RWPE1 (cell line): ENCODE measurements around the gene AP5B1.
A peak's percentile ranks its signal among the peaks of the same experiment; 100 is the strongest.

ENCODE experiments used
- CTCF ChIA-PET: fragments of 350-600 bp; sonication (Branson Sonifier 250); formaldehyde crosslinking; extraction: SDS; loops from one replicate; lab custom pipeline; 2021; lab: Yijun Ruan, JAX
- POLR2A ChIA-PET: fragments of 400-600 bp; formaldehyde crosslinking; extraction: SDS; loops from one replicate; lab custom pipeline; 2020; ENCODE audit warnings: antibody characterized with exemption; ENCODE audit not compliant: low non-redundant PET; lab: Yijun Ruan, JAX
- DNase-seq: peaks from one replicate; pipeline ENCODE4 v3.0.0; 2012; ENCODE audit warnings: low spot score
- H3K27ac ChIP-seq: fragments of 450-650 bp; 2 replicates; pipeline ENCODE4 v1.5.1; 2017
- CTCF ChIP-seq: fragments of 450-650 bp; conservative IDR thresholded peaks from 2 replicates; pipeline ENCODE4 v1.5.1; 2017; ENCODE audit warnings: low read depth, mild to moderate bottlenecking

The AP5B1 gene

GRCh38 chr11:65787649-65788622 is 7.2 kb upstream of the AP5B1 start:
- no peak overlapping the region for H3K27ac ChIP-seq
- POLR2A ChIA-PET: no interaction called here

GRCh38 chr11:65786786-65787636 is 6.2 kb upstream of the AP5B1 start, which contains the start of gene OVOL1:
OVOL1 (plus strand) TSS chr11:65787063; CDS start chr11:65787374, 311 bp downstream.
- TF ChIP-seq CTCF: no peak
- DNase-seq: peak; percentile 91
- CTCF ChIA-PET: interaction anchor here (0.7 kb wide), 1 partner anchor 76 kb away, joined by 3 read pairs; no protein-coding TSS in a partner anchor
- POLR2A ChIA-PET: interaction anchor here (1.0 kb wide), 1 partner anchor 28 kb away, joined by 4 read pairs; no protein-coding TSS in a partner anchor
- no peak within 1 kb of the TSS for H3K27ac ChIP-seq

More at GRCh38 chr11:65787649-65788622, 7.2 kb upstream of the AP5B1 start:
- no peak for DNase-seq
- CTCF ChIA-PET: interaction anchor here (0.7 to 6.0 kb wide), 3 partner anchors 9 to 75 kb away, joined by 3 to 42 read pairs (median 4); no protein-coding TSS in a partner anchor
- no peak for TF ChIP-seq CTCF

- DNase-seq: no peak
- ChIA-PET CTCF (no interaction called here), POLR2A (interaction anchor here (1.0 kb wide), 1 partner anchor 29 kb away, joined by 4 read pairs; no protein-coding TSS in a partner anchor)
- H3K27ac ChIP-seq: no peak overlapping the region
- TF ChIP-seq CTCF: no peak
Observed at GRCh38 chr11:65786008-65786785, 5.4 kb upstream of the AP5B1 start.

- H3K27ac ChIP-seq: no peak overlapping the region
- no peak for DNase-seq
- CTCF ChIA-PET: interaction anchor here (1.1 kb wide), 1 partner anchor 32 kb away, joined by 4 read pairs; no protein-coding TSS in a partner anchor
- TF ChIP-seq CTCF: no peak
- POLR2A ChIA-PET: interaction anchor here (0.6 kb wide), 1 partner anchor 61 kb away, joined by 3 read pairs; no protein-coding TSS in a partner anchor
Observed at GRCh38 chr11:65785319-65786007, 4.7 kb upstream of the AP5B1 start.

- POLR2A ChIA-PET: no interaction called here
- no peak for DNase-seq
- CTCF ChIA-PET: interaction anchor here (0.6 kb wide), 1 partner anchor 8 kb away, joined by 4 read pairs; no protein-coding TSS in a partner anchor
- no peak for TF ChIP-seq CTCF
- peak overlapping the region; percentile 76 for H3K27ac ChIP-seq
Observed at GRCh38 chr11:65782816-65783228, 2.0 kb upstream of the AP5B1 start.
